ENCODE measurements around the gene FARS2.

Gene FARS2

GRCh38 chr6:5260661-5261544 is at the start of gene FARS2, which contains the start of gene LYRM4:
FARS2 (plus strand) TSS chr6:5261513.
LYRM4 (minus strand) TSS chr6:5260950; CDS start chr6:5260733, 217 bp downstream.
- peak; percentile 85 for DNase-seq (ENCODE audit: low read depth)

- DNase-seq (ENCODE audit: low read depth) = peak; percentile 19
Observed at GRCh38 chr6:5213836-5214235, 47.5 kb upstream of the FARS2 start.

- peak; percentile 25 for DNase-seq (ENCODE audit: low read depth)
Observed at GRCh38 chr6:5214570-5215052, 46.7 kb upstream of the FARS2 start.

GRCh38 chr6:5215159-5215558 is 46.2 kb upstream of the FARS2 start:
- peak; percentile 38 for DNase-seq (ENCODE audit: low read depth)

- no peak for DNase-seq (ENCODE audit: low read depth)
Observed at GRCh38 chr6:5215799-5216198, 45.5 kb upstream of the FARS2 start.

GRCh38 chr6:5217356-5217755 is 44.0 kb upstream of the FARS2 start:
- no peak for DNase-seq (ENCODE audit: low read depth)

GRCh38 chr6:5219011-5219691 is 42.2 kb upstream of the FARS2 start:
- DNase-seq (ENCODE audit: low read depth) = no peak

GRCh38 chr6:5220443-5220842 is 40.9 kb upstream of the FARS2 start:
- no peak for DNase-seq (ENCODE audit: low read depth)

- DNase-seq (ENCODE audit: low read depth) = no peak
Observed at GRCh38 chr6:5223309-5223708, 38.0 kb upstream of the FARS2 start.

- DNase-seq (ENCODE audit: low read depth) = no peak
Observed at GRCh38 chr6:5229356-5229755, 32.0 kb upstream of the FARS2 start.

- DNase-seq (ENCODE audit: low read depth) = no peak
Observed at GRCh38 chr6:5230081-5230480, 31.2 kb upstream of the FARS2 start.

GRCh38 chr6:5231289-5231688 is 30.0 kb upstream of the FARS2 start:
- no peak for DNase-seq (ENCODE audit: low read depth)

- DNase-seq (ENCODE audit: low read depth) = no peak
Observed at GRCh38 chr6:5234874-5235273, 26.4 kb upstream of the FARS2 start.

GRCh38 chr6:5235830-5236229 is 25.5 kb upstream of the FARS2 start:
- DNase-seq (ENCODE audit: low read depth) = no peak

GRCh38 chr6:5237805-5238204 is 23.5 kb upstream of the FARS2 start:
- DNase-seq (ENCODE audit: low read depth) = no peak

- DNase-seq (ENCODE audit: low read depth) = no peak
Observed at GRCh38 chr6:5238336-5238735, 23.0 kb upstream of the FARS2 start.

- no peak for DNase-seq (ENCODE audit: low read depth)
Observed at GRCh38 chr6:5241252-5241651, 20.1 kb upstream of the FARS2 start.

- DNase-seq (ENCODE audit: low read depth) = no peak
Observed at GRCh38 chr6:5243069-5243468, 18.2 kb upstream of the FARS2 start.

GRCh38 chr6:5246141-5247097 is 14.9 kb upstream of the FARS2 start:
- no peak for DNase-seq (ENCODE audit: low read depth)

- DNase-seq (ENCODE audit: low read depth) = no peak
Observed at GRCh38 chr6:5247201-5247600, 14.1 kb upstream of the FARS2 start.

- no peak for DNase-seq (ENCODE audit: low read depth)
Observed at GRCh38 chr6:5248302-5249098, 12.8 kb upstream of the FARS2 start.

All from fibroblast of gingiva (primary cell).